ENCODE measurements around the gene DENND5A. TPM values are rescaled to one million over a fixed set of nuclear protein-coding genes. Genes with fewer than 3 reads are reported as not detected.
A peak's percentile ranks its signal among the peaks of the same experiment; 100 is the strongest.
"Not testable (repeated sequence)": the region's sequence is repeated elsewhere in the genome, so short reads cannot be mapped to it uniquely, and the experiment has no call there.

Gene DENND5A
- total and polyA plus RNA-seq, 2 donors, result 74.7 to 178 TPM

GRCh38 chr11:9253086-9253485 lies 12.1 kb downstream of the DENND5A start:
- 68% methylated on average over 3 of the region's 3 CpGs for WGBS
- H3K36me3 ChIP-seq (ENCODE audit: insufficient read depth), result no peaks in the 10 kb centered on the region
- no peak overlapping the region for H3K4me3 ChIP-seq (ENCODE audit: low read depth, low read length)
- H3K4me1 ChIP-seq (ENCODE audit: insufficient read depth), result no peaks in the 10 kb centered on the region
- H3K27ac ChIP-seq (ENCODE audit: low read depth), result no peak overlapping the region
- no peak for DNase-seq (ENCODE audit: extremely low spot score)

GRCh38 chr11:9251311-9251710 lies 13.8 kb downstream of the DENND5A start:
- no peak overlapping the region for H3K4me3 ChIP-seq (ENCODE audit: low read depth, low read length)
- 86% methylated on average over 3 of the region's 3 CpGs for WGBS
- no peak overlapping the region for H3K27ac ChIP-seq (ENCODE audit: low read depth)
- no peak for DNase-seq (ENCODE audit: extremely low spot score)
- H3K36me3 ChIP-seq (ENCODE audit: insufficient read depth), result no peaks in the 10 kb centered on the region
- H3K4me1 ChIP-seq (ENCODE audit: insufficient read depth), result no peaks in the 10 kb centered on the region

- Histone ChIP-seq H3K4me3 (ENCODE audit: low read depth, low read length) (no peak overlapping the region), H3K36me3 (ENCODE audit: insufficient read depth) (no peaks in the 10 kb centered on the region), H3K27ac (ENCODE audit: low read depth) (no peak overlapping the region), H3K4me1 (ENCODE audit: insufficient read depth) (no peaks in the 10 kb centered on the region)
- no peak for DNase-seq (ENCODE audit: extremely low spot score)
- 47% methylated on average over 2 of the region's 2 CpGs for WGBS
These were observed 15.0 kb downstream of the DENND5A start for GRCh38 chr11:9250139-9250582.

GRCh38 chr11:9249252-9249651 lies 15.9 kb downstream of the DENND5A start:
- Histone ChIP-seq H3K27ac (ENCODE audit: low read depth) (no peak overlapping the region), H3K4me3 (ENCODE audit: low read depth, low read length) (no peak overlapping the region), H3K36me3 (ENCODE audit: insufficient read depth) (no peaks in the 10 kb centered on the region), H3K4me1 (ENCODE audit: insufficient read depth) (no peaks in the 10 kb centered on the region)
- WGBS, result 95% methylated on average over 7 of the region's 7 CpGs
- no peak for DNase-seq (ENCODE audit: extremely low spot score)

GRCh38 chr11:9247863-9248262 lies 17.3 kb downstream of the DENND5A start:
- no peak overlapping the region for H3K27ac ChIP-seq (ENCODE audit: low read depth)
- H3K36me3 ChIP-seq (ENCODE audit: insufficient read depth), result no peaks in the 10 kb centered on the region
- WGBS, result 96% methylated on average over 3 of the region's 3 CpGs
- no peak overlapping the region for H3K4me3 ChIP-seq (ENCODE audit: low read depth, low read length)
- no peaks in the 10 kb centered on the region for H3K4me1 ChIP-seq (ENCODE audit: insufficient read depth)
- DNase-seq (ENCODE audit: extremely low spot score), result no peak

GRCh38 chr11:9236242-9236641 lies 28.9 kb downstream of the DENND5A start:
- WGBS, result 96% methylated on average over 10 of the region's 10 CpGs
- H3K27ac ChIP-seq (ENCODE audit: low read depth); DNase-seq (ENCODE audit: extremely low spot score); H3K4me3 ChIP-seq (ENCODE audit: low read depth, low read length); H3K36me3 ChIP-seq (ENCODE audit: insufficient read depth); H3K4me1 ChIP-seq (ENCODE audit: insufficient read depth): not testable (repeated sequence)

- H3K27ac ChIP-seq (ENCODE audit: low read depth), result no peak overlapping the region
- no peaks in the 10 kb centered on the region for H3K4me1 ChIP-seq (ENCODE audit: insufficient read depth)
- 83% methylated on average over 3 of the region's 3 CpGs for WGBS
- DNase-seq (ENCODE audit: extremely low spot score), result no peak
- H3K4me3 ChIP-seq (ENCODE audit: low read depth, low read length), result no peak overlapping the region
- no peaks in the 10 kb centered on the region for H3K36me3 ChIP-seq (ENCODE audit: insufficient read depth)
These were observed 32.7 kb downstream of the DENND5A start for GRCh38 chr11:9232482-9232881.

GRCh38 chr11:9231848-9232177 lies 33.3 kb downstream of the DENND5A start:
- peak; percentile 23 for DNase-seq (ENCODE audit: extremely low spot score)
- Histone ChIP-seq H3K36me3 (ENCODE audit: insufficient read depth) (no peaks in the 10 kb centered on the region), H3K27ac (ENCODE audit: low read depth) (no peak overlapping the region), H3K4me3 (ENCODE audit: low read depth, low read length) (no peak overlapping the region), H3K4me1 (ENCODE audit: insufficient read depth) (no peaks in the 10 kb centered on the region)
- WGBS, result 0% methylated on average over 1 of the region's 1 CpG

- no peaks in the 10 kb centered on the region for H3K36me3 ChIP-seq (ENCODE audit: insufficient read depth)
- 83% methylated on average over 3 of the region's 3 CpGs for WGBS
- no peak for DNase-seq (ENCODE audit: extremely low spot score)
- no peak overlapping the region for H3K27ac ChIP-seq (ENCODE audit: low read depth)
- no peak overlapping the region for H3K4me3 ChIP-seq (ENCODE audit: low read depth, low read length)
- no peaks in the 10 kb centered on the region for H3K4me1 ChIP-seq (ENCODE audit: insufficient read depth)
These were observed 34.9 kb downstream of the DENND5A start for GRCh38 chr11:9230296-9230695.

- Histone ChIP-seq H3K36me3 (ENCODE audit: insufficient read depth) (no peaks in the 10 kb centered on the region), H3K4me1 (ENCODE audit: insufficient read depth) (no peaks in the 10 kb centered on the region), H3K4me3 (ENCODE audit: low read depth, low read length) (no peak overlapping the region), H3K27ac (ENCODE audit: low read depth) (no peak overlapping the region)
- no peak for DNase-seq (ENCODE audit: extremely low spot score)
- 85% methylated on average over 5 of the region's 5 CpGs for WGBS
These were observed 37.1 kb downstream of the DENND5A start for GRCh38 chr11:9228091-9228490.

GRCh38 chr11:9225748-9226298 lies 39.3 kb downstream of the DENND5A start:
- Histone ChIP-seq H3K4me3 (ENCODE audit: low read depth, low read length) (no peak overlapping the region), H3K36me3 (ENCODE audit: insufficient read depth) (no peaks in the 10 kb centered on the region), H3K4me1 (ENCODE audit: insufficient read depth) (no peaks in the 10 kb centered on the region), H3K27ac (ENCODE audit: low read depth) (no peak overlapping the region)
- 99% methylated on average over 1 of the region's 1 CpG for WGBS
- DNase-seq (ENCODE audit: extremely low spot score), result no peak

- no peak for DNase-seq (ENCODE audit: extremely low spot score)
These were observed 42.5 kb downstream of the DENND5A start for GRCh38 chr11:9222654-9223053.

GRCh38 chr11:9220853-9221252 lies 44.3 kb downstream of the DENND5A start:
- not testable (repeated sequence) for DNase-seq (ENCODE audit: extremely low spot score)
- 99% methylated on average over 9 of the region's 9 CpGs for WGBS

More at GRCh38 chr11:9222654-9223053, 42.5 kb downstream of the DENND5A start:
- H3K4me1 ChIP-seq (ENCODE audit: insufficient read depth), result no peaks in the 10 kb centered on the region
- 43% methylated on average over 3 of the region's 3 CpGs for WGBS
- no peak overlapping the region for H3K27ac ChIP-seq (ENCODE audit: low read depth)
- no peaks in the 10 kb centered on the region for H3K36me3 ChIP-seq (ENCODE audit: insufficient read depth)
- no peak overlapping the region for H3K4me3 ChIP-seq (ENCODE audit: low read depth, low read length)

GRCh38 chr11:9219572-9219971 lies 45.6 kb downstream of the DENND5A start:
- DNase-seq (ENCODE audit: extremely low spot score), result no peak
- no peak overlapping the region for H3K27ac ChIP-seq (ENCODE audit: low read depth)
- no peaks in the 10 kb centered on the region for H3K36me3 ChIP-seq (ENCODE audit: insufficient read depth)
- WGBS, result 45% methylated on average over 2 of the region's 2 CpGs
- no peak overlapping the region for H3K4me3 ChIP-seq (ENCODE audit: low read depth, low read length)
- no peaks in the 10 kb centered on the region for H3K4me1 ChIP-seq (ENCODE audit: insufficient read depth)

More at GRCh38 chr11:9220853-9221252, 44.3 kb downstream of the DENND5A start:
- not testable (repeated sequence) for H3K4me3 ChIP-seq (ENCODE audit: low read depth, low read length); H3K4me1 ChIP-seq (ENCODE audit: insufficient read depth); H3K36me3 ChIP-seq (ENCODE audit: insufficient read depth); H3K27ac ChIP-seq (ENCODE audit: low read depth)

- H3K4me3 ChIP-seq (ENCODE audit: low read depth, low read length), result no peak overlapping the region
- H3K36me3 ChIP-seq (ENCODE audit: insufficient read depth), result no peaks in the 10 kb centered on the region
- DNase-seq (ENCODE audit: extremely low spot score), result no peak
- no peak overlapping the region for H3K27ac ChIP-seq (ENCODE audit: low read depth)
- H3K4me1 ChIP-seq (ENCODE audit: insufficient read depth), result no peaks in the 10 kb centered on the region
- 87% methylated on average over 2 of the region's 2 CpGs for whole genome bisulfite sequencing
These were observed 46.0 kb downstream of the DENND5A start for GRCh38 chr11:9219115-9219514.

All from urinary bladder (tissue), 4 donors.